ENCODE results near the gene IQGAP2.
A peak's percentile ranks its signal among the peaks of the same experiment; 100 is the strongest.

IQGAP2 gene

GRCh38 chr5:76690037-76690679, 287.1 kb downstream of the IQGAP2 start:
- no peak overlapping the region for H3K4me3 ChIP-seq (ENCODE audit: low read depth, low read length)
- peak overlapping the region; percentile 33 for H2AFZ ChIP-seq (ENCODE audit: low read length, unreplicated experiment)
- no peaks in the 10 kb centered on the region for H3K27me3 ChIP-seq (ENCODE audit: insufficient read depth, low read length)
- H3K4me1 ChIP-seq (ENCODE audit: control insufficient read depth, insufficient read depth, low read length, unreplicated experiment), result peaks cover 47% of the 10 kb centered on the region
- H3K79me2 ChIP-seq (ENCODE audit: control insufficient read depth, insufficient read depth, low read length, unreplicated experiment), result no peaks in the 10 kb centered on the region
- no peaks in the 10 kb centered on the region for H3K36me3 ChIP-seq (ENCODE audit: insufficient read depth, low read length)
- H3K27ac ChIP-seq (ENCODE audit: low read depth, low read length), result peak overlapping the region; percentile 83

GRCh38 chr5:76690704-76691466, 287.8 kb downstream of the IQGAP2 start:
- no peaks in the 10 kb centered on the region for H3K36me3 ChIP-seq (ENCODE audit: insufficient read depth, low read length)
- H3K79me2 ChIP-seq (ENCODE audit: control insufficient read depth, insufficient read depth, low read length, unreplicated experiment), result no peaks in the 10 kb centered on the region
- peak overlapping the region; percentile 83 for H3K27ac ChIP-seq (ENCODE audit: low read depth, low read length)
- H3K27me3 ChIP-seq (ENCODE audit: insufficient read depth, low read length), result no peaks in the 10 kb centered on the region
- H2AFZ ChIP-seq (ENCODE audit: low read length, unreplicated experiment), result peak overlapping the region; percentile 84
- H3K4me3 ChIP-seq (ENCODE audit: low read depth, low read length), result no peak overlapping the region; the same call in 1 of the 2 replicates
- peaks cover 52% of the 10 kb centered on the region for H3K4me1 ChIP-seq (ENCODE audit: control insufficient read depth, insufficient read depth, low read length, unreplicated experiment)

- H3K4me1 ChIP-seq (ENCODE audit: control insufficient read depth, insufficient read depth, low read length, unreplicated experiment), result peaks cover 59% of the 10 kb centered on the region
- peak overlapping the region; percentile 23; the same call in 1 of the 2 replicates for H3K4me3 ChIP-seq (ENCODE audit: low read depth, low read length)
- H3K79me2 ChIP-seq (ENCODE audit: control insufficient read depth, insufficient read depth, low read length, unreplicated experiment), result no peaks in the 10 kb centered on the region
- peak overlapping the region; percentile 84 for H2AFZ ChIP-seq (ENCODE audit: low read length, unreplicated experiment)
- no peaks in the 10 kb centered on the region for H3K36me3 ChIP-seq (ENCODE audit: insufficient read depth, low read length)
- H3K27ac ChIP-seq (ENCODE audit: low read depth, low read length), result peak overlapping the region; percentile 83
- no peaks in the 10 kb centered on the region for H3K27me3 ChIP-seq (ENCODE audit: insufficient read depth, low read length)
Observed at GRCh38 chr5:76691467-76692273, 288.6 kb downstream of the IQGAP2 start.

GRCh38 chr5:76692274-76692540, 289.1 kb downstream of the IQGAP2 start:
- peak overlapping the region; percentile 84 for H2AFZ ChIP-seq (ENCODE audit: low read length, unreplicated experiment)
- peak overlapping the region; percentile 23; the same call in 1 of the 2 replicates for H3K4me3 ChIP-seq (ENCODE audit: low read depth, low read length)
- H3K27me3 ChIP-seq (ENCODE audit: insufficient read depth, low read length), result no peaks in the 10 kb centered on the region
- peak overlapping the region; percentile 83 for H3K27ac ChIP-seq (ENCODE audit: low read depth, low read length)
- no peaks in the 10 kb centered on the region for H3K79me2 ChIP-seq (ENCODE audit: control insufficient read depth, insufficient read depth, low read length, unreplicated experiment)
- peaks cover 59% of the 10 kb centered on the region for H3K4me1 ChIP-seq (ENCODE audit: control insufficient read depth, insufficient read depth, low read length, unreplicated experiment)
- no peaks in the 10 kb centered on the region for H3K36me3 ChIP-seq (ENCODE audit: insufficient read depth, low read length)

- Histone ChIP-seq H3K27me3 (ENCODE audit: insufficient read depth, low read length) (no peaks in the 10 kb centered on the region), H3K27ac (ENCODE audit: low read depth, low read length) (peak overlapping the region; percentile 83), H3K4me1 (ENCODE audit: control insufficient read depth, insufficient read depth, low read length, unreplicated experiment) (peaks cover 59% of the 10 kb centered on the region), H3K36me3 (ENCODE audit: insufficient read depth, low read length) (no peaks in the 10 kb centered on the region), H3K79me2 (ENCODE audit: control insufficient read depth, insufficient read depth, low read length, unreplicated experiment) (no peaks in the 10 kb centered on the region), H3K4me3 (ENCODE audit: low read depth, low read length) (no peak overlapping the region), H2AFZ (ENCODE audit: low read length, unreplicated experiment) (peak overlapping the region; percentile 26)
Observed at GRCh38 chr5:76692651-76693050, 289.6 kb downstream of the IQGAP2 start.

GRCh38 chr5:76693141-76693540, 290.1 kb downstream of the IQGAP2 start:
- H3K4me3 ChIP-seq (ENCODE audit: low read depth, low read length), result no peak overlapping the region
- no peaks in the 10 kb centered on the region for H3K27me3 ChIP-seq (ENCODE audit: insufficient read depth, low read length)
- peaks cover 56% of the 10 kb centered on the region for H3K4me1 ChIP-seq (ENCODE audit: control insufficient read depth, insufficient read depth, low read length, unreplicated experiment)
- no peak overlapping the region for H3K27ac ChIP-seq (ENCODE audit: low read depth, low read length)
- no peak overlapping the region for H2AFZ ChIP-seq (ENCODE audit: low read length, unreplicated experiment)
- H3K36me3 ChIP-seq (ENCODE audit: insufficient read depth, low read length), result 0 out of 2 replicates have a peak, but pooled peaks cover 3% of the 10 kb centered on the region
- no peaks in the 10 kb centered on the region for H3K79me2 ChIP-seq (ENCODE audit: control insufficient read depth, insufficient read depth, low read length, unreplicated experiment)

- H3K79me2 ChIP-seq (ENCODE audit: control insufficient read depth, insufficient read depth, low read length, unreplicated experiment), result no peaks in the 10 kb centered on the region
- H2AFZ ChIP-seq (ENCODE audit: low read length, unreplicated experiment), result no peak overlapping the region
- H3K36me3 ChIP-seq (ENCODE audit: insufficient read depth, low read length), result 0 out of 2 replicates have a peak, but pooled peaks cover 3% of the 10 kb centered on the region
- H3K4me3 ChIP-seq (ENCODE audit: low read depth, low read length), result no peak overlapping the region
- no peak overlapping the region for H3K27ac ChIP-seq (ENCODE audit: low read depth, low read length)
- H3K4me1 ChIP-seq (ENCODE audit: control insufficient read depth, insufficient read depth, low read length, unreplicated experiment), result peaks cover 46% of the 10 kb centered on the region
- H3K27me3 ChIP-seq (ENCODE audit: insufficient read depth, low read length), result no peaks in the 10 kb centered on the region
Observed at GRCh38 chr5:76694317-76694716, 291.2 kb downstream of the IQGAP2 start.

- Histone ChIP-seq H3K36me3 (ENCODE audit: insufficient read depth, low read length) (0 out of 2 replicates have a peak, but pooled peaks cover 3% of the 10 kb centered on the region), H3K4me3 (ENCODE audit: low read depth, low read length) (peak overlapping the region; percentile 12; the same call in 1 of the 2 replicates), H3K27me3 (ENCODE audit: insufficient read depth, low read length) (no peaks in the 10 kb centered on the region), H3K27ac (ENCODE audit: low read depth, low read length) (no peak overlapping the region), H2AFZ (ENCODE audit: low read length, unreplicated experiment) (peak overlapping the region; percentile 29), H3K4me1 (ENCODE audit: control insufficient read depth, insufficient read depth, low read length, unreplicated experiment) (peaks cover 37% of the 10 kb centered on the region), H3K79me2 (ENCODE audit: control insufficient read depth, insufficient read depth, low read length, unreplicated experiment) (no peaks in the 10 kb centered on the region)
Observed at GRCh38 chr5:76695346-76695745, 292.3 kb downstream of the IQGAP2 start.

- 0 out of 2 replicates have a peak overlapping the region, but pooled peaks have one; percentile 2 for H3K27ac ChIP-seq (ENCODE audit: low read depth, low read length)
- peak overlapping the region; percentile 58 for H2AFZ ChIP-seq (ENCODE audit: low read length, unreplicated experiment)
- no peak overlapping the region for H3K4me3 ChIP-seq (ENCODE audit: low read depth, low read length)
- H3K79me2 ChIP-seq (ENCODE audit: control insufficient read depth, insufficient read depth, low read length, unreplicated experiment), result no peaks in the 10 kb centered on the region
- no peaks in the 10 kb centered on the region for H3K27me3 ChIP-seq (ENCODE audit: insufficient read depth, low read length)
- 0 out of 2 replicates have a peak, but pooled peaks cover 3% of the 10 kb centered on the region for H3K36me3 ChIP-seq (ENCODE audit: insufficient read depth, low read length)
- peaks cover 34% of the 10 kb centered on the region for H3K4me1 ChIP-seq (ENCODE audit: control insufficient read depth, insufficient read depth, low read length, unreplicated experiment)
Observed at GRCh38 chr5:76696251-76696650, 293.2 kb downstream of the IQGAP2 start.

- Histone ChIP-seq H3K79me2 (ENCODE audit: control insufficient read depth, insufficient read depth, low read length, unreplicated experiment) (no peaks in the 10 kb centered on the region), H3K4me3 (ENCODE audit: low read depth, low read length) (no peak overlapping the region), H3K27me3 (ENCODE audit: insufficient read depth, low read length) (no peaks in the 10 kb centered on the region), H2AFZ (ENCODE audit: low read length, unreplicated experiment) (no peak overlapping the region), H3K4me1 (ENCODE audit: control insufficient read depth, insufficient read depth, low read length, unreplicated experiment) (peaks cover 32% of the 10 kb centered on the region), H3K36me3 (ENCODE audit: insufficient read depth, low read length) (0 out of 2 replicates have a peak, but pooled peaks cover 3% of the 10 kb centered on the region), H3K27ac (ENCODE audit: low read depth, low read length) (no peak overlapping the region)
Observed at GRCh38 chr5:76697670-76698069, 294.6 kb downstream of the IQGAP2 start.

Measured in ACC112 (cell line).